ENCODE data around the gene SMC4. TPM values are rescaled to one million over a fixed set of nuclear protein-coding genes. Genes with fewer than 3 reads are reported as not detected.

SMC4 gene
- total and polyA plus RNA-seq, 2 of the 8 experiments (the other 6 are each of a cell fraction or from before 2014, with no cell fraction given), result 26.6 to 118 TPM

- TF ChIP-seq TAF1 (IDR thresholded peaks at IDR 0.05; ENCODE audit: low read depth, low read length), result no peak
- no peak for TF ChIP-seq POLR2AphosphoS5 (IDR thresholded peaks at IDR 0.05; ENCODE audit: low read depth, low read length)
- no peak for TF ChIP-seq YY1 (IDR thresholded peaks at IDR 0.05; ENCODE audit: low read depth, low read length)
Measured at GRCh38 chr3:160477750-160478149, 78.3 kb downstream of the SMC4 start (continued).
